CD4-positive, alpha-beta memory T cell (primary cell): ENCODE data around the gene TGOLN2. TPM values are rescaled to one million over a fixed set of nuclear protein-coding genes. Genes with fewer than 3 reads are reported as not detected.

Experiments used
- CTCF ChIA-PET: fragments of 350-600 bp; sonication (Branson Sonifier 250); formaldehyde crosslinking; loops from one replicate; lab custom pipeline; 2021; ENCODE audit warnings: inconsistent platforms; ENCODE audit not compliant: partially characterized antibody; lab: Charles Lee
- POLR2A ChIA-PET: fragments of 350-600 bp; sonication (Branson Sonifier 250); formaldehyde crosslinking; loops from one replicate; lab custom pipeline; 2021; ENCODE audit not compliant: partially characterized antibody; lab: Charles Lee
- DNase-seq, 5 donors: peaks; one replicate each; pipeline versions ENCODE4 v3.0.0 to v3.0.0-alpha.2; 2020 to 2022; ENCODE audit warnings: mixed read lengths in 1 of 5
- H3K27ac ChIP-seq: one replicate; pipeline ENCODE4 v1.7.0; 2013; ENCODE audit warnings: low read depth, low read length
- H3K27me3 ChIP-seq: 2 replicates; pipeline ENCODE4 v1.7.0; 2013; ENCODE audit warnings: mild to moderate bottlenecking, low read length, moderate library complexity; ENCODE audit not compliant: insufficient read depth
- H3K36me3 ChIP-seq: 2 replicates; pipeline ENCODE4 v1.7.0; 2013; ENCODE audit warnings: mild to moderate bottlenecking, low read length, moderate library complexity; ENCODE audit not compliant: insufficient read depth
- H3K4me1 ChIP-seq: 2 replicates; pipeline ENCODE4 v1.7.0; 2013; ENCODE audit warnings: mild to moderate bottlenecking, low read length, moderate library complexity; ENCODE audit not compliant: insufficient read depth
- H3K4me3 ChIP-seq, 2 donors: one replicate each; pipeline ENCODE4 v1.7.0; 2013; ENCODE audit warnings: low read length in 2 of 2, mild to moderate bottlenecking in 1 of 2
- H3K9me3 ChIP-seq, 2 donors: one replicate each; pipeline ENCODE4 v1.7.0; 2013; ENCODE audit warnings: low read length in 2 of 2, control low read depth in 1 of 2; ENCODE audit not compliant: control insufficient read depth in 1 of 2
- H3K27ac Mint-ChIP-seq, 7 donors: one replicate each; pipeline ENCODE4 v1.8.0; 2020 to 2021; ENCODE audit warnings: mixed read lengths in 7 of 7, mild to moderate bottlenecking in 6 of 7, inconsistent platforms in 3 of 7, moderate library complexity in 3 of 7
- H3K27me3 Mint-ChIP-seq, 2 donors: one replicate each; pipeline ENCODE4 v1.8.0; 2020 to 2021; ENCODE audit warnings: mixed read lengths in 2 of 2
- H3K36me3 Mint-ChIP-seq, 2 donors: one replicate each; pipeline ENCODE4 v1.8.0; 2020 to 2021; ENCODE audit warnings: mixed read lengths in 2 of 2, inconsistent platforms in 1 of 2, mild to moderate bottlenecking in 1 of 2
- H3K4me1 Mint-ChIP-seq, 4 donors: one replicate each; pipeline ENCODE4 v1.8.0; 2020 to 2021; ENCODE audit warnings: mixed read lengths in 4 of 4, mild to moderate bottlenecking in 1 of 4
- H3K4me3 Mint-ChIP-seq, 8 donors: one replicate each; pipeline ENCODE4 v1.8.0; 2020 to 2021; ENCODE audit warnings: mixed read lengths in 8 of 8, mild to moderate bottlenecking in 7 of 8, moderate library complexity in 6 of 8, inconsistent platforms in 3 of 8
- H3K9me3 Mint-ChIP-seq, 8 donors: one replicate each; pipeline ENCODE4 v1.8.0; 2020 to 2021; ENCODE audit warnings: mixed read lengths in 8 of 8, mild to moderate bottlenecking in 5 of 8, inconsistent platforms in 3 of 8, moderate library complexity in 1 of 8
- intact Hi-C: fragments of 100-400 bp; cut with micrococcal nuclease; formaldehyde crosslinking; loops from one replicate; pipeline ENCODE4 v1.15.1; 2023
- polyA plus RNA-seq, 2 donors: library from polyadenylated mRNA; unstranded; fragments of 300-500 nt; fragmentation: Illumina TruSeq; gene quantifications; one replicate each; pipeline ENCODE4 v1.2.3, GENCODE V29; 2021
- total RNA-seq, 2 experiments: library from RNA; stranded (reverse); gene quantifications; one replicate each; pipeline ENCODE4 v1.2.3, GENCODE V29; 2021

The TGOLN2 gene
- 100 to 1,000 TPM; 188 to 195 TPM for total RNA-seq
- polyA plus RNA-seq = 10 to 100 TPM; 29.8 to 54.7 TPM

DNA sequence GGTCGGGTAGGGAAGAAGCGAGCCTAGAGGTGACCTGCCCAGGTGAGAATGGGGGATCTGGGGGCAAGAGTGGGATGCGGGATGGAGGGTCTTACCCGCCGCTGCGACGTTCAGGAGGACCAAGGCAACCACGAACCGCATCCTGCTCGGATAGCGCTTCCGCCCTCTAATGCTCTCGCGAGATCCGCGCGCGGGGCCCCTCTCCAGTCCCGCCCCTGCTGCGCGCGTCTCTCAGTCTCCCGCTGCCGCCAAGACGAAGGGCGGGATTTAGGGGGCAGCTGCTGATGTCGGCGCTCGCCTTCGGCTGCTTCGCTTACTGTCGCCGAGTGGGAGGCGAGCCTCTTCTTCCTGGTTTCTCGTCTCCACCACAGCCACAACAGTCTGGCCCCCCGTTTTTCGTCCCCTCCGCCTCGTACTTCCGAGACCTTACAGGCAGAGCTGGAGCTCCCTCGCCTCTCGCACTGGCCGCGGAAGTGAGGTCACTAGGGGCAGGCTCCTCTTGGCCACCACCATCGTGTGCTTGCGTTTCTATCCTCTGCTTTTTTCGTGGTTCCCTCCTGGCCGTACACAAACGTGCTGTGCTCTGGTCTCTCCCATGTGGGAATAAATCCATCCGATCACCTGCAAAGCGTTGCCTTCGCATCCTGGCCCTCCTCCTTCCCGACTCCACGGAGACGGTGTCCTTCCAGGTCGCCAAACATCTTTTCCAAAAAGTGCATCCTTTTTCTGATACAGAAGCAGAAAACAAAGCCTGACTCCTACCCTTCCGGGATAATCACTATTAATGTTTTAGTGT lies at the start of gene TGOLN2:
TSS of gene TGOLN2 (minus strand) at position 168 of the 796 bp plus-strand sequence. CDS start at position 141, 27 bp downstream.
- peak within 1 kb of the TSS; percentile 92 to 100 (median 98) for H3K4me3 Mint-ChIP-seq
- peak within 1 kb of the TSS; percentile 99 to 100 for H3K4me3 ChIP-seq
- POLR2A ChIA-PET = interaction anchor here (0.6 to 12.9 kb wide), 38 partner anchors 8 to 1113 kb away, joined by 3 to 268 read pairs (median 6); partner anchors contain the start of genes C2orf68, CAPG, ELMOD3 and GGCX
- no peaks in the 10 kb centered on the region for H3K9me3 ChIP-seq
- peaks cover 19% of the 10 kb centered on the region for H3K36me3 ChIP-seq
- H3K4me1 Mint-ChIP-seq = peaks cover 21 to 65% (median 34%) of the 10 kb centered on the region in 4 donors
- intact Hi-C loops = loop anchor here (1.0 to 10.0 kb wide), 7 partner anchors 17 to 1113 kb away; partner anchors contain the start of genes C2orf68, ELMOD3, KDM3A and MAT2A
- peak within 1 kb of the TSS; percentile 97 to 100 (median 100) for H3K27ac Mint-ChIP-seq
- H3K27ac ChIP-seq = peak within 1 kb of the TSS; percentile 98
- H3K36me3 Mint-ChIP-seq = peaks cover 44 to 54% of the 10 kb centered on the region in 2 donors
- CTCF ChIA-PET = interaction anchor here (1.0 to 5.5 kb wide), 8 partner anchors 10 to 388 kb away, joined by 3 to 28 read pairs (median 8); partner anchors contain the start of genes ELMOD3, RETSAT and SH2D6
- DNase-seq = peak; percentile 93 to 96 (median 95)
- H3K4me1 ChIP-seq = peaks cover 44% of the 10 kb centered on the region
- no peaks in the 10 kb centered on the region for H3K27me3 ChIP-seq
- no peaks in the 10 kb centered on the region for H3K9me3 Mint-ChIP-seq
- no peaks in the 10 kb centered on the region for H3K27me3 Mint-ChIP-seq

DNA sequence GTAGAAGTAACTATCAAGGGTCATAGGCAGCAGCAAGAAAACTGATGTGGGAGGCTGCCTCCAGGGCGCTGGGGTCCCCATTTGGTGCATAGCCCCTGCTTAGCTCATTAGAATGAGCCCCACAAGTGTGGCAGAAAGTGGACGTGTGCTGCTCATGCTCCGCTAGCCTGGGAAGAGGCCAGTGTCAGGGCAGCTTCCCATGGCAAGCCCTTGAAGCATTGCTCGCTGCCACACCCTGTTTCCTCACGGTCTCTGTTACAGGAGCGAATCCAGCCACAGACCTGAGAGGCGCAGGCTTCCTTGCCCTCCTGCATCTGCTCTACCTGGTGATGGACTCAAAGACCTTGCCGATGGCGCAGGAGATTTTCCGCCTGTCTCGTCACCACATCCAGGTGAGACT lies 49.3 kb upstream of the TGOLN2 start:
- no peak for DNase-seq
- H3K4me1 ChIP-seq = no peaks in the 10 kb centered on the region
- H3K27ac ChIP-seq = no peak overlapping the region
- ChIA-PET POLR2A (no interaction called here), CTCF (no interaction called here)
- intact Hi-C loops = no loop called here
- Mint-ChIP-seq H3K27me3 (no peaks in the 10 kb centered on the region), H3K27ac (peak overlapping the region in 1 of 7 donors; percentile 23), H3K9me3 (peaks cover 0 to 6% (median 0%) of the 10 kb centered on the region in 8 donors), H3K36me3 (peaks cover 53 to 55% of the 10 kb centered on the region in 2 donors), H3K4me1 (peaks cover 0 to 2% (median 0%) of the 10 kb centered on the region in 4 donors), H3K4me3 (no peak overlapping the region)
- H3K27me3 ChIP-seq = no peaks in the 10 kb centered on the region
- H3K9me3 ChIP-seq = no peaks in the 10 kb centered on the region
- no peak overlapping the region for H3K4me3 ChIP-seq
- peaks cover 5% of the 10 kb centered on the region for H3K36me3 ChIP-seq

DNA sequence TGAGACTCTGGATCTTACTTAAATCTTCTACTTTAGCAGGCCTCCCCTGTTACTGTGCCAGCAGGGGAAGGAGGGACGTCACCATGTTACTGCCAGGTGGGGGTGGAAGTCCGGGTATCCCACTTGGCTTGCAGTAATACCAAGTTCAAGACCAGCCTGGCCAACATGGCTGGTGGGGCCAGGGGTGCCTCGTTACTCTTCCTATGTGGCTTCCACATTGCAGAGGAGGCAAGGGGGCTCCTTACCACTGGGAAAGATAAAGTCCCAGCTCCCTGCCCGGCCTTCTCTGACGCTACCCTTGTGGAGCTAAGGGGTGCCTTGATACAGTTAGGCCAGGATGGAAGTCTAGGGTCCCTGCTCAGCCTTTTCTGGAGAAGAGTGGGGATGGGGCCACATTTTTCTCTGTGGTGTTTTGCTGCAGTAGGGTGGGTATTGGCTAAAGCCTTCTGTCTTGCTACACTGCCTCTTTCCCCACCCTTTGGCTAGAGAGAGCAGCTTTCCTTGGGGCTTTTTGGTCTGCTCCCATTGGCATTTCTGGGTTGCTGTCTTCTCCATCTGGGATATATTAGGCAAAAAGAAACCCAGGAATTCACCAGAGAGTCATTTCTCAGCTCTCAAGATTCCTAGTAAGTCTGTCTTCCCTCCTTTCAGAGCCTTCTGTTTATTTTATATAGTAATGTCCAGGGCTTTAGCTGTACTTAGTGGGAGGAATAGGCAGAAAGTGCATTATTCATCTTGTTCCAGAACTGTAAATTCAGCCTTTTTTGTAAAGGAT lies 48.7 kb upstream of the TGOLN2 start:
- Mint-ChIP-seq H3K27ac (peak overlapping the region in 1 of 7 donors; percentile 23), H3K36me3 (peaks cover 52 to 55% of the 10 kb centered on the region in 2 donors), H3K27me3 (no peaks in the 10 kb centered on the region), H3K9me3 (peaks cover 0 to 6% (median 0%) of the 10 kb centered on the region in 8 donors), H3K4me3 (no peak overlapping the region), H3K4me1 (peaks cover 0 to 2% (median 0%) of the 10 kb centered on the region in 4 donors)
- no peak for DNase-seq
- no peak overlapping the region for H3K4me3 ChIP-seq
- H3K4me1 ChIP-seq = no peaks in the 10 kb centered on the region
- H3K27me3 ChIP-seq = no peaks in the 10 kb centered on the region
- no peaks in the 10 kb centered on the region for H3K9me3 ChIP-seq
- intact Hi-C loops = no loop called here
- H3K27ac ChIP-seq = no peak overlapping the region
- H3K36me3 ChIP-seq = peaks cover 6% of the 10 kb centered on the region
- CTCF ChIA-PET = no interaction called here
- POLR2A ChIA-PET = no interaction called here

DNA sequence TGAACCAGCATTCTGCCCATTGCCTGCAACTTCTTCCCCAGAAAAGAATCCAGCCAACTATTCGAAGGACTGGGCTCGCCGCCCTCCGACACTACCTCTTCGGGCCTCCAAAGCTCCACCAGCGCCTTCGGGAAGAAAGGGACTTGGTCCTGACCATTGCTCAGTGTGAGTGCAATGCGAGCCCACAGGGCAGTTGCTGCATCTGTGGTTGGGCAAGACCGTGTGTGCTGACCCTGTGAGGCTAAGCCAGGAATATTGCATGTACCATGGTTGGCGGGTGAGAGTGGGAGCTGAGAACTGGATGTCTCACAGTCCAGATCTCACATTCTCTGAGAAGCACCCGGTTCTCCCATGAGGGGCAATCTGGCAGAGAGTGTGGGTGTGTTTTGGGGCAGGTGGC lies 43.3 kb upstream of the TGOLN2 start:
- Mint-ChIP-seq H3K4me3 (no peak overlapping the region), H3K27me3 (no peaks in the 10 kb centered on the region), H3K27ac (no peak overlapping the region), H3K4me1 (peaks cover 0 to 2% (median 0%) of the 10 kb centered on the region in 4 donors), H3K36me3 (peaks cover 22 to 41% of the 10 kb centered on the region in 2 donors), H3K9me3 (peaks cover 0 to 2% (median 0%) of the 10 kb centered on the region in 8 donors)
- Histone ChIP-seq H3K4me3 (no peak overlapping the region), H3K27me3 (no peaks in the 10 kb centered on the region), H3K9me3 (no peaks in the 10 kb centered on the region), H3K36me3 (peaks cover 11% of the 10 kb centered on the region), H3K4me1 (no peaks in the 10 kb centered on the region), H3K27ac (no peak overlapping the region)
- ChIA-PET CTCF (interaction anchor here (0.8 to 2.1 kb wide), 3 partner anchors 8 to 180 kb away, joined by 3 to 6 read pairs (median 3); no protein-coding TSS in a partner anchor), POLR2A (interaction anchor here (0.9 kb wide), 1 partner anchor 45 kb away, joined by 3 read pairs; no protein-coding TSS in a partner anchor)
- no peak for DNase-seq
- intact Hi-C loops = no loop called here

DNA sequence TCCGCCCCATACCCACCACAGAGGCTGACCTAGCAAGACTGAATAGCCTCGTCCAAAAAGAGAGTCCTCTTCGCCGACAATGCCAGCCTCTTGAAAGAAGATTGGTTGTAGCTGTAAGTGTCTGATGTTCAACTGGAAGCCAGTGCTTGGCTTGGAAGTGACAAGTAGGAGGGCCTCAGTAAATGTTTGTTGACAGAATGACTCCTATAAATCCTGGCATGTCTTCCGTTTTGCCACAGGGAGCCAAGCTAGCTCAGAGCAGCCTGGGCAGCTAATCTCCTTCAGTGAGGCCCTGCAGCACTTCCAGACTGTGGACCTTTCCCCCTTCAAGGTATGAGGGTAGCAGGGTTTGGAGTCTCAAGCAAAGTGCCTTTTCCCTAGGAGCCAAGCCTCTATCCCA lies 41.7 kb upstream of the TGOLN2 start:
- no peak for DNase-seq
- H3K4me3 ChIP-seq = no peak overlapping the region
- H3K27ac ChIP-seq = no peak overlapping the region
- no peaks in the 10 kb centered on the region for H3K27me3 ChIP-seq
- CTCF ChIA-PET = interaction anchor here (1.1 kb wide), 1 partner anchor 70 kb away, joined by 3 read pairs; no protein-coding TSS in a partner anchor
- H3K36me3 ChIP-seq = peaks cover 11% of the 10 kb centered on the region
- Mint-ChIP-seq H3K4me1 (no peaks in the 10 kb centered on the region), H3K36me3 (peaks cover 16 to 31% of the 10 kb centered on the region in 2 donors), H3K4me3 (no peak overlapping the region), H3K27ac (no peak overlapping the region), H3K9me3 (peaks cover 0 to 2% (median 0%) of the 10 kb centered on the region in 8 donors), H3K27me3 (no peaks in the 10 kb centered on the region)
- no peaks in the 10 kb centered on the region for H3K9me3 ChIP-seq
- POLR2A ChIA-PET = no interaction called here
- H3K4me1 ChIP-seq = no peaks in the 10 kb centered on the region
- intact Hi-C loops = no loop called here

GRCh38 chr2:85368921-85369320 lies 41.1 kb upstream of the TGOLN2 start:
- H3K4me1 Mint-ChIP-seq = no peaks in the 10 kb centered on the region
- no peaks in the 10 kb centered on the region for H3K4me1 ChIP-seq
- CTCF ChIA-PET = no interaction called here
- no peak for DNase-seq
- H3K27ac Mint-ChIP-seq = no peak overlapping the region
- H3K27ac ChIP-seq = no peak overlapping the region
- no peak overlapping the region for H3K4me3 Mint-ChIP-seq
- H3K36me3 ChIP-seq = peaks cover 11% of the 10 kb centered on the region
- POLR2A ChIA-PET = interaction anchor here (0.6 kb wide), 1 partner anchor 42 kb away, joined by 3 read pairs; no protein-coding TSS in a partner anchor
- no peaks in the 10 kb centered on the region for H3K27me3 Mint-ChIP-seq
- intact Hi-C loops = no loop called here
- no peaks in the 10 kb centered on the region for H3K27me3 ChIP-seq
- peaks cover 13 to 31% of the 10 kb centered on the region in 2 donors for H3K36me3 Mint-ChIP-seq
- H3K4me3 ChIP-seq = no peak overlapping the region
- H3K9me3 ChIP-seq = no peaks in the 10 kb centered on the region
- peaks cover 0 to under 1% (median 0%) of the 10 kb centered on the region in 8 donors for H3K9me3 Mint-ChIP-seq
